ENCODE data around the gene CRBN. TPM values are rescaled to one million over a fixed set of nuclear protein-coding genes. Genes with fewer than 3 reads are reported as not detected.
A peak's percentile ranks its signal among the peaks of the same experiment; 100 is the strongest.

Gene CRBN
- total and polyA plus RNA-seq, 9 of the 15 experiments (the other 6 are each of a cell fraction or from before 2014, with no cell fraction given): 40.8 to 331 (median 57.4) TPM

GRCh38 chr3:3191675-3192285 is 12.3 kb upstream of the CRBN start:
- no peak overlapping the region; a peak in 1 of 4 replicates for H3K9ac ChIP-seq (ENCODE audit: insufficient read depth in 1 of 2, low read depth in 2 of 2, low read length in 2 of 2)
- no peaks in the 10 kb centered on the region for H3K9me1 ChIP-seq (ENCODE audit: control insufficient read depth, insufficient read depth, low read length)
- H3K9me3 ChIP-seq (replicated peaks; ENCODE audit: control insufficient read depth, insufficient read depth, low read depth, low read length): no peaks in the 10 kb centered on the region
- H4K20me1 ChIP-seq (replicated peaks; ENCODE audit: control insufficient read depth, insufficient read depth, low read length): no peaks in the 10 kb centered on the region
- peak overlapping the region; percentile 79 for H2AFZ ChIP-seq (ENCODE audit: low read depth, low read length)
- H3K27me3 ChIP-seq (ENCODE audit: control insufficient read depth in 2 of 2, insufficient read depth in 2 of 2, low read length in 2 of 2): no peaks in the 10 kb centered on the region
- H3K4me3 ChIP-seq: no peak overlapping the region
- ChIA-PET CTCF (ENCODE audit: low intra/inter-chr PET ratio) (no interaction called here), POLR2A (interaction anchor here (0.9 to 2.1 kb wide), 3 partner anchors 13 to 1096 kb away, joined by 4 to 5 read pairs (median 5); partner anchors contain the start of gene CRBN)
- peak; percentile 91 for FAIRE-seq
- ATAC-seq: peak; percentile 82
- no peaks in the 10 kb centered on the region for H3K79me2 ChIP-seq (ENCODE audit: control insufficient read depth, insufficient read depth, low read length)
- H3K4me2 ChIP-seq (ENCODE audit: insufficient read depth, low read length): peak overlapping the region; percentile 62
- intact Hi-C loops (cut with micrococcal nuclease): loop anchor here (2.0 kb wide), 1 partner anchor 809 kb away; no protein-coding TSS in a partner anchor
- in situ Hi-C loops (cut with MboI): no loop called here
- BruUV-seq (replicated peaks): no TSS peak
- peaks cover 0 to 43% of the 10 kb centered on the region in 2 experiments; a peak in 3 of 5 replicates for H3K4me1 ChIP-seq (replicated peaks in 1 of 2; ENCODE audit: control insufficient read depth in 2 of 2, insufficient read depth in 2 of 2, low read length in 2 of 2)
- DNase-seq (ENCODE audit: extremely low read depth in 1 of 4, low spot score in 3 of 4): peak; percentile 46 to 86 (median 63)
- H3K36me3 ChIP-seq (ENCODE audit: control insufficient read depth, insufficient read depth, low read length): no peaks in the 10 kb centered on the region
- H3K27ac ChIP-seq (ENCODE audit: extremely low read depth, low read depth, low read length): peak overlapping the region; percentile 27
- 3% methylated on average over 4 of the region's 4 CpGs for WGBS (ENCODE audit: insufficient coverage, low coverage, missing lambda C conversion rate)
- TF ChIP-seq E2F8 (IDR thresholded peaks at IDR 0.05; ENCODE audit: low read depth, partially characterized antibody) (no peak), HNRNPK (IDR thresholded peaks at IDR 0.05; ENCODE audit: low read depth, low read length, poor library complexity, severe bottlenecking) (no peak), TEAD1 (CRISPR knock-in tag; IDR thresholded peaks at IDR 0.05) (no peak), ELF2 (CRISPR knock-in tag; IDR thresholded peaks at IDR 0.05) (no peak), ZNF274 (IDR thresholded peaks at IDR 0.05; ENCODE audit: borderline replicate concordance, low read depth, low read length) (no peak), BCOR (IDR thresholded peaks at IDR 0.05) (no peak), NFATC3 (IDR thresholded peaks at IDR 0.05) (no peak), ZNF655 (CRISPR knock-in tag; IDR thresholded peaks at IDR 0.05) (no peak), HMBOX1 (IDR thresholded peaks at IDR 0.05) (peak; percentile 99), E2F5 (CRISPR knock-in tag; IDR thresholded peaks at IDR 0.05) (no peak), KLF13 (tag; IDR thresholded peaks at IDR 0.05; ENCODE audit: borderline replicate concordance, low read depth) (no peak), BRF2 (IDR thresholded peaks at IDR 0.05; ENCODE audit: borderline replicate concordance, insufficient read depth, insufficient read length) (no peak)

All from K562 (cell line).